Subcutaneous adipose tissue (tissue), 4 donors: ENCODE data around the gene ZNF280B. TPM values are rescaled to one million over a fixed set of nuclear protein-coding genes. Genes with fewer than 3 reads are reported as not detected.

Experiments used
- total RNA-seq, 4 donors: library from RNA; depleted of rRNA; stranded (reverse); fragments of >200 nt; gene quantifications; one replicate each; pipeline ENCODE4 v1.1.0, GENCODE V29; 2016
- TF ChIP-seq, protein P1 (sequence below): fragments of 450-650 bp; IDR thresholded peaks from one replicate; pipeline ENCODE4 v1.5.1; 2016; ENCODE audit warnings: low read depth, mild to moderate bottlenecking, control low read depth, antibody characterized with exemption, moderate library complexity

Gene ZNF280B
- total RNA-seq, 4 donors from 2014 or later = 0.49 to 0.68 TPM; not detected in 2

DNA sequence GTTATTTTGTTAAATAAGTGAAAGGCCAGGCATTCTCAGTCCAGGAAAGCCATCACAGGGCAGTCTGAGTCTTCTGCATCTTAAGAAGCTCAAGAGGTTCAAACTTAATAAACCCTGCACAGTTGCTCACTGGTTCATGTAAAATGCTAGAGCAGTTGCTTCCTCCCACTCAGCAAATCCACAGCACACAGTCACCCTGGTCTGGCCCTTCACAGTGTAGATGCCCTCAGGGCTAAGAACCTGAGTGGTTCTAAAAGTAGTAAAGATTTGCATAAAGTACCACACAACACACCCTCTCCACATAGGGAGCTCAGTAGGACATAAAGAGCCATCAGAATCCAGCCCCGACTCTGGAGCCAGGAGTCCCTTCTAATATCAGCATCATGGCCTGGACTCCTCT, 58.7 kb downstream of the ZNF280B start:
- TF ChIP-seq, protein P1, sequence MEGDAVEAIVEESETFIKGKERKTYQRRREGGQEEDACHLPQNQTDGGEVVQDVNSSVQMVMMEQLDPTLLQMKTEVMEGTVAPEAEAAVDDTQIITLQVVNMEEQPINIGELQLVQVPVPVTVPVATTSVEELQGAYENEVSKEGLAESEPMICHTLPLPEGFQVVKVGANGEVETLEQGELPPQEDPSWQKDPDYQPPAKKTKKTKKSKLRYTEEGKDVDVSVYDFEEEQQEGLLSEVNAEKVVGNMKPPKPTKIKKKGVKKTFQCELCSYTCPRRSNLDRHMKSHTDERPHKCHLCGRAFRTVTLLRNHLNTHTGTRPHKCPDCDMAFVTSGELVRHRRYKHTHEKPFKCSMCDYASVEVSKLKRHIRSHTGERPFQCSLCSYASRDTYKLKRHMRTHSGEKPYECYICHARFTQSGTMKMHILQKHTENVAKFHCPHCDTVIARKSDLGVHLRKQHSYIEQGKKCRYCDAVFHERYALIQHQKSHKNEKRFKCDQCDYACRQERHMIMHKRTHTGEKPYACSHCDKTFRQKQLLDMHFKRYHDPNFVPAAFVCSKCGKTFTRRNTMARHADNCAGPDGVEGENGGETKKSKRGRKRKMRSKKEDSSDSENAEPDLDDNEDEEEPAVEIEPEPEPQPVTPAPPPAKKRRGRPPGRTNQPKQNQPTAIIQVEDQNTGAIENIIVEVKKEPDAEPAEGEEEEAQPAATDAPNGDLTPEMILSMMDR = no peak

DNA sequence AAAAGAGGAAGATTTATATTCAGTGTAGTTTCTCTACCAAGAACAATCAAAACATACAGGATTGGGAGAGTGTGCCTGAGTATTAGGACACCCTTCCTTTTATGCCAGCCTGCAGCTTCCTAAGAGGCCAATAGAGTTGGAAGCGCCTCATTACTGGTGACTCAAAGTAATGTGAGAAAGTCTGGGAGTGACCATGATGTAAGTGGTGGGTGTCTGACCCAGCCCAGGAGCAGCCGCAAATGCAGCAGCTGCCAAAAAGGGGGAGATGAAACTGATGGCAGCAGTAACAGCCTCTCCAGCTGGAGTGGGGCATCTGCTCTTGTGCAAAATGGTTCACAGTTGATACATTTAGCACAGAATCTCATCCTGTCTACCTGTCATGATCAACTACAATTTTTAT, 62.0 kb downstream of the ZNF280B start:
- TF ChIP-seq, protein P1 = no peak

DNA sequence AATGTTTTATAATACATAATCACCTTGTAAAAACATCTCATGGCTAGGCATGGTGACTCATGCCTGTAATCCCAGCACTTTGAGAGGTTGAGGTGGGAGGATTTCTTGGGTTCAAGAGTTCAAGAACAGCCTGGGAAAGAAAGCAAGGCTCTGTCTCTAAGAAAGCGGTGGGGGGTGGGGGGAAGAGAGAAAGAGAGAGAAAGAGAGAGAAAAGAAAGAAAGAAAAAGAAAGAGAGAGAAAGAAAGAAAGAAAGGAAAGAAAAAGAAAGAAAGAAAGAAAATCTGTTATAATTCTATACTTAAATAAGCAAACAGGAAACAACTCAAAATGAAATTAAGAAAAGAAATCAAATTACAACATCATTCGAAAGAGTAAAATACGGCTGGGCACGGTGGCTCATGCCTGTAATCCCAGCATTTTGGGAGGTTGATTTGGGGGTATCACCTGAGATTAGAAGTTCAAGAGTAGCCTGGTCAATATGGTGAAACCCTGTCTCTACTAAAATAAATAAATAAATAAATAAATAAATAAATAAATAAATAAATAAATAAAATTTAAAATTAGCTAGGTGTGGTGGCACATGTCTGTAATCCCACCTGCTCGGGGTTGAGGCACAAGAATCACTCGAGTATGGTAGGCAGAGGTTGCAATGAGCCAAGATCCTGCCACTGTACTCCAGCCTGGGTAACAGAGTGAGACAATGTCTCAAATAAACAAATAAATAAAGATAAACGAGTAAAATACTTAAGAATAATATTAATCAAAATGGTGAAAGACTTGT, 65.4 kb downstream of the ZNF280B start:
- TF ChIP-seq, protein P1 = no peak

DNA sequence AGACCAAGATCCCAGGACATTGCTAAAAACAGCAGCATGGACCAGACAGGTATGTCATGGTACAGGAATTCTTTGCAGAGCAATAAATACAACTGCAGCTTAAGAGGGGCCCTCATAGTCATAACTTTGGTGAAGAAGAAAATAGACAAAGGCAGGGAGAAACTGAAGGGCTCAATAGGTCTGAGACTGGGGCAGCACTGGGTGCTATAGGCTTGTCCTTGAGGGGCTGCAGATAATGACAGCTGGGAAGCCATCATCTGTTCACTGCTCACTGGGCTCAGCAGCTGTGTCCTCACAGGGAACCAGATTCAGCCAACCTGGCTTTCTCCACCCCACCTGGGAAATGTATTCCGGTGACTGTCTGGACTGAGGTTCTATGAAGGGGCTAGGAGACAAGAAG, 68.4 kb downstream of the ZNF280B start:
- TF ChIP-seq, protein P1 = no peak

Other genes with a start within 250 kb of the ZNF280B start
- not detected for gene ZNF280A, start 11.5 kb upstream of the ZNF280B start, total RNA-seq
- gene PRAME, start 50.5 kb upstream of the ZNF280B start, total RNA-seq = not detected
- gene GGTLC2, start 135.9 kb upstream of the ZNF280B start, total RNA-seq = not detected